H1 (cell line): ENCODE measurements around the gene RSRC2. TPM values are rescaled to one million over a fixed set of nuclear protein-coding genes. Genes with fewer than 3 reads are reported as not detected.

Experiments used
- CTCF ChIA-PET: fragments of 300-600 bp; sonication (Branson Sonifier 250); formaldehyde crosslinking; loops from one replicate; lab custom pipeline; 2021; ENCODE audit not compliant: partially characterized antibody; lab: Charles Lee
- POLR2A ChIA-PET: fragments of 300-600 bp; sonication (Branson Sonifier 250); formaldehyde crosslinking; loops from one replicate; lab custom pipeline; 2021; ENCODE audit warnings: inconsistent platforms; ENCODE audit not compliant: partially characterized antibody; lab: Charles Lee
- DNase-seq, 2 experiments: peaks; one replicate each; pipeline versions ENCODE4 v3.0.0 to v3.0.0-alpha.2; 2010 to 2022; ENCODE audit warnings: low spot score in 2 of 2, low read depth in 1 of 2, mixed read lengths in 1 of 2
- FAIRE-seq: peaks from 2 replicates; lab custom pipeline; 2011; peaks lifted over from hg19 to GRCh38; lab: Jason Lieb, UNC
- H2AFZ ChIP-seq: 2 replicates; pipeline ENCODE4 v1.8.1; 2012; ENCODE audit warnings: low read length, inconsistent platforms
- H2AK5ac ChIP-seq: 2 replicates; pipeline ENCODE4 v1.6.1; 2013; ENCODE audit warnings: low read depth, low read length
- H2BK120ac ChIP-seq: replicated peaks from 2 replicates; pipeline ENCODE3; 2013; ENCODE audit warnings: low read depth, low read length, inconsistent platforms
- H2BK12ac ChIP-seq: 2 replicates; pipeline ENCODE4 v1.6.1; 2013; ENCODE audit warnings: low read depth, low read length
- H2BK15ac ChIP-seq: 2 replicates; pipeline ENCODE4 v1.6.1; 2013; ENCODE audit warnings: low read length
- H2BK20ac ChIP-seq: 2 replicates; pipeline ENCODE4 v1.6.1; 2013; ENCODE audit warnings: low read length
- H2BK5ac ChIP-seq: 2 replicates; pipeline ENCODE4 v1.6.1; 2013; ENCODE audit warnings: low read depth, low read length
- H3K14ac ChIP-seq: 2 replicates; pipeline ENCODE4 v1.6.1; 2013; ENCODE audit warnings: inconsistent platforms; ENCODE audit not compliant: insufficient read length
- H3K18ac ChIP-seq: 2 replicates; pipeline ENCODE4 v1.6.1; 2013; ENCODE audit warnings: low read length; ENCODE audit errors: extremely low read depth
- H3K23ac ChIP-seq: 2 replicates; pipeline ENCODE4 v1.6.1; 2013; ENCODE audit warnings: inconsistent platforms; ENCODE audit not compliant: insufficient read length
- H3K23me2 ChIP-seq: 2 replicates; pipeline ENCODE4 v1.6.1; 2013; ENCODE audit warnings: low read depth, low read length
- H3K27ac ChIP-seq: 2 replicates; pipeline ENCODE4 v1.6.1; 2011; ENCODE audit warnings: low read depth, low read length, inconsistent platforms
- H3K27me3 ChIP-seq, 4 experiments: replicated peaks in 1 of 4; 1 replicate in 1 of 4; 2 replicates in 3 of 4; pipeline versions ENCODE4 v1.6.1 to v1.8.1; 2011 to 2013; ENCODE audit warnings: low read length in 3 of 4, mild to moderate bottlenecking in 3 of 4, inconsistent platforms in 2 of 4, mixed read lengths in 2 of 4, moderate library complexity in 1 of 4; ENCODE audit not compliant: control insufficient read depth in 3 of 4, insufficient read depth in 3 of 4; ENCODE audit errors: extremely low read depth in 1 of 4
- H3K36me3 ChIP-seq, 4 experiments: 2 replicates each; pipeline versions ENCODE4 v1.6.1 to v1.8.1; 2011 to 2013; ENCODE audit warnings: mild to moderate bottlenecking in 4 of 4, low read length in 3 of 4, moderate library complexity in 2 of 4, control low read depth in 1 of 4, inconsistent platforms in 1 of 4; ENCODE audit not compliant: insufficient read depth in 4 of 4, control insufficient read depth in 2 of 4
- H3K4ac ChIP-seq: replicated peaks from 2 replicates; pipeline ENCODE3; 2013; ENCODE audit warnings: low read length, low read depth, mixed read lengths, inconsistent platforms; ENCODE audit not compliant: insufficient read length
- H3K4me1 ChIP-seq, 4 experiments: replicated peaks in 1 of 4; 1 replicate in 1 of 4; 2 replicates in 3 of 4; pipeline versions ENCODE4 v1.6.1 to v1.8.1; 2011 to 2013; ENCODE audit warnings: low read length in 3 of 4, inconsistent platforms in 2 of 4, mixed read lengths in 1 of 4; ENCODE audit not compliant: insufficient read depth in 4 of 4, control insufficient read depth in 3 of 4
- H3K4me2 ChIP-seq, 2 experiments: 2 replicates each; pipeline versions ENCODE4 v1.6.1 to v1.8.1; 2011 to 2013; ENCODE audit warnings: low read depth in 2 of 2, low read length in 2 of 2, control low read depth in 1 of 2, inconsistent platforms in 1 of 2, mild to moderate bottlenecking in 1 of 2; ENCODE audit not compliant: insufficient read depth in 1 of 2
- H3K4me3 ChIP-seq, 4 experiments: fragments of 200-600, 300-600 bp in 1 of 4; sonication (generic), shearing (Covaris generic), sonication (Bioruptor Twin) in 1 of 4; 2 replicates each; pipeline versions ENCODE4 v1.5.1 to v1.8.1; 2011 to 2016; ENCODE audit warnings: low read length in 4 of 4, low read depth in 3 of 4, control low read depth in 2 of 4, inconsistent platforms in 2 of 4, mild to moderate bottlenecking in 2 of 4, mixed read lengths in 1 of 4, moderate library complexity in 1 of 4; ENCODE audit not compliant: insufficient read depth in 2 of 4; ENCODE audit errors: extremely low read depth in 1 of 4
- H3K56ac ChIP-seq: replicated peaks from 2 replicates; pipeline ENCODE3; 2013; ENCODE audit warnings: low read depth, mild to moderate bottlenecking, mixed read lengths, low read length, inconsistent platforms; ENCODE audit not compliant: insufficient read length
- H3K79me1 ChIP-seq: 2 replicates; pipeline ENCODE4 v1.6.1; 2013; ENCODE audit warnings: low read depth, low read length, control low read depth
- H3K79me2 ChIP-seq, 2 experiments: 2 replicates each; pipeline versions ENCODE4 v1.6.1 to v1.8.1; 2012 to 2013; ENCODE audit warnings: low read length in 2 of 2, mild to moderate bottlenecking in 2 of 2, inconsistent platforms in 1 of 2; ENCODE audit not compliant: insufficient read depth in 2 of 2, control insufficient read depth in 1 of 2
- H3K9ac ChIP-seq, 4 experiments: replicated peaks in 1 of 4; 1 replicate in 1 of 4; 2 replicates in 3 of 4; pipeline versions ENCODE4 v1.6.1 to v1.8.1; 2011 to 2013; ENCODE audit warnings: low read depth in 3 of 4, low read length in 3 of 4, control low read depth in 2 of 4, mild to moderate bottlenecking in 2 of 4, moderate library complexity in 2 of 4, inconsistent platforms in 1 of 4; ENCODE audit errors: extremely low read depth in 1 of 4
- H3K9me3 ChIP-seq, 2 experiments: 2 replicates each; pipeline versions ENCODE4 v1.6.1 to v1.8.1; 2012 to 2013; ENCODE audit warnings: mild to moderate bottlenecking in 2 of 2, moderate library complexity in 2 of 2, control low read depth in 1 of 2, inconsistent platforms in 1 of 2, low read depth in 1 of 2, low read length in 1 of 2, mixed read lengths in 1 of 2; ENCODE audit not compliant: insufficient read depth in 2 of 2
- H4K20me1 ChIP-seq, 2 experiments: replicated peaks in 1 of 2; 2 replicates each; pipeline versions ENCODE3 to v1.8.1; 2011 to 2013; ENCODE audit warnings: inconsistent platforms in 2 of 2, low read length in 2 of 2, mild to moderate bottlenecking in 1 of 2; ENCODE audit not compliant: insufficient read depth in 2 of 2, control insufficient read depth in 1 of 2
- H4K5ac ChIP-seq: 2 replicates; pipeline ENCODE4 v1.6.1; 2013; ENCODE audit warnings: low read length, low read depth, mixed read lengths, inconsistent platforms; ENCODE audit not compliant: insufficient read length
- H4K8ac ChIP-seq: 2 replicates; pipeline ENCODE4 v1.8.0; 2013; ENCODE audit warnings: mild to moderate bottlenecking, moderate library complexity, low read length, inconsistent platforms; ENCODE audit not compliant: insufficient read depth; ENCODE audit errors: extremely low read depth
- H4K91ac ChIP-seq: replicated peaks from 2 replicates; pipeline ENCODE3; 2013; ENCODE audit warnings: low read length, mixed read lengths, inconsistent platforms; ENCODE audit not compliant: insufficient read length
- EP300 ChIP-seq, 2 experiments: IDR thresholded peaks; 1 replicate in 1 of 2; 2 replicates in 1 of 2; pipeline ENCODE4 v1.6.1; 2011 to 2012; ENCODE audit warnings: low read depth in 2 of 2, low read length in 2 of 2, mild to moderate bottlenecking in 2 of 2, borderline replicate concordance in 1 of 2, inconsistent platforms in 1 of 2, moderate library complexity in 1 of 2
- RFX5 ChIP-seq: IDR thresholded peaks from 2 replicates; pipeline ENCODE4 v1.6.1; 2011; ENCODE audit warnings: low read depth, low read length, improper control_type of control experiment, borderline replicate concordance
- TCF12 ChIP-seq: IDR thresholded peaks from 2 replicates; pipeline ENCODE4 v1.6.1; 2011; ENCODE audit warnings: low read depth, mild to moderate bottlenecking, low read length
- USF2 ChIP-seq: IDR thresholded peaks from 2 replicates; pipeline ENCODE4 v1.6.1; 2011; ENCODE audit warnings: low read length, improper control_type of control experiment
- WGBS, 2 experiments: shearing (Covaris generic) in 1 of 2; methylation state at CpG; one replicate each; pipeline versions ENCODE4 v1.1.6 to v1.1.7; 2013 to 2015; ENCODE audit warnings: low lambda C conversion rate in 2 of 2, mixed read lengths in 2 of 2, inconsistent platforms in 1 of 2, low coverage in 1 of 2, missing lambda C conversion rate in 1 of 2; ENCODE audit not compliant: insufficient replicate concordance in 2 of 2, insufficient coverage in 1 of 2, insufficient read length in 1 of 2; ENCODE audit errors: extremely low coverage in 1 of 2, missing lambda C conversion rate in 1 of 2; 5-methylcytosine and 5-hydroxymethylcytosine counted together
- polyA plus RNA-seq, 7 experiments: library from polyadenylated mRNA; depleted of rRNA in 3 of 7; stranded (reverse) in 5 of 7; unstranded in 2 of 7; fragments of >200 nt in 5 of 7; fragments of 200-250 nt in 2 of 7; gene quantifications; 1 replicate in 5 of 7; 2 replicates in 1 of 7; 4 replicates in 1 of 7; pipeline versions ENCODE4 v1.2.1 to v1.2.3, GENCODE V29; 2011 to 2013; ENCODE audit warnings: missing spikeins in 2 of 7, mixed read lengths in 2 of 7
- total RNA-seq: library from RNA; stranded (reverse); fragmentation: NEBNext Ultra II Directional; extraction: Animal tissue kit (Norgen Biotek cat#: 25700); gene quantifications from 2 replicates; pipeline ENCODE4 v1.2.1, GENCODE V29; 2021

The RSRC2 gene
- total and polyA plus RNA-seq, 2 of the 8 experiments (the other 6 are each of a cell fraction or from before 2014, with no cell fraction given): 15.9 to 71.4 TPM

- Histone ChIP-seq H3K79me2 (no peaks in the 10 kb centered on the region), H2BK20ac (no peak overlapping the region), H2BK12ac (no peak overlapping the region), H3K4me1 (no peaks in the 10 kb centered on the region), H3K23me2 (no peaks in the 10 kb centered on the region), H3K27me3 (no peaks in the 10 kb centered on the region), H3K36me3 (peaks cover 12 to 91% (median 54%) of the 10 kb centered on the region in 4 experiments), H3K4ac (no peak overlapping the region), H2AK5ac (no peak overlapping the region), H2AFZ (no peak overlapping the region), H4K91ac (no peak overlapping the region), H2BK120ac (no peak overlapping the region), H3K9ac (no peak overlapping the region), H2BK5ac (no peak overlapping the region), H3K4me3 (no peak overlapping the region), H3K18ac (no peak overlapping the region), H3K79me1 (no peaks in the 10 kb centered on the region), H4K8ac (no peak overlapping the region), H3K14ac (no peak overlapping the region), H3K4me2 (no peak overlapping the region), H3K9me3 (no peaks in the 10 kb centered on the region), H2BK15ac (no peak overlapping the region), H3K27ac (no peak overlapping the region), H4K5ac (no peak overlapping the region), H3K23ac (no peak overlapping the region), H3K56ac (no peak overlapping the region), H4K20me1 (no peaks in the 10 kb centered on the region)
- CTCF ChIA-PET: interaction anchor here (0.6 to 1.7 kb wide), 4 partner anchors 10 to 144 kb away, joined by 3 to 9 read pairs (median 4); no protein-coding TSS in a partner anchor
- 89% methylated on average over 8 of the region's 8 CpGs; no CpG with 5 or more reads in 1 of the 2 experiments for WGBS, 2 experiments
- DNase-seq (no peak), FAIRE-seq (no peak)
- TF ChIP-seq EP300 (IDR thresholded peaks at IDR 0.05; ENCODE audit: borderline replicate concordance in 1 of 2, low read depth in 2 of 2, low read length in 2 of 2) (no peak), TCF12 (no peak), USF2 (no peak), RFX5 (no peak)
- POLR2A ChIA-PET: interaction anchor here (0.8 to 1.6 kb wide), 5 partner anchors 9 to 20 kb away, joined by 3 to 4 read pairs (median 3); partner anchors contain the start of gene ZCCHC8
These were observed 46.0 kb downstream of the RSRC2 start for GRCh38 chr12:122480753-122481152.
